Spleen (tissue), 11 donors: ENCODE data around the gene EMX2. TPM values are rescaled to one million over a fixed set of nuclear protein-coding genes. Genes with fewer than 3 reads are reported as not detected.

Source experiments
- DNase-seq: peaks from one replicate; pipeline ENCODE4 v3.0.0-alpha.2; 2020
- H3K27ac ChIP-seq, 8 donors: fragments of 200-600 bp; sonication (generic) in 7 of 8; 1 replicate in 4 of 8; 2 replicates in 4 of 8; pipeline versions ENCODE4 v1.5.0 to v1.8.0; 2016 to 2021; ENCODE audit warnings: inconsistent platforms in 4 of 8, mild to moderate bottlenecking in 4 of 8, moderate library complexity in 1 of 8
- H3K27me3 ChIP-seq, 7 donors: fragments of 200-600 bp; sonication (generic) in 6 of 7; replicated peaks in 1 of 7; 1 replicate in 4 of 7; 2 replicates in 3 of 7; pipeline versions ENCODE4 v1.5.0 to v1.8.0; 2016 to 2021; ENCODE audit warnings: inconsistent platforms in 3 of 7, mild to moderate bottlenecking in 1 of 7
- H3K36me3 ChIP-seq, 6 donors: fragments of 200-600 bp; sonication (generic) in 5 of 6; 1 replicate in 4 of 6; 2 replicates in 2 of 6; pipeline versions ENCODE4 v1.5.0 to v1.8.0; 2016 to 2021; ENCODE audit warnings: inconsistent platforms in 2 of 6
- H3K4me1 ChIP-seq, 6 donors: fragments of 200-600 bp; sonication (generic) in 5 of 6; 1 replicate in 3 of 6; 2 replicates in 3 of 6; pipeline versions ENCODE4 v1.5.0 to v1.8.0; 2016 to 2021; ENCODE audit warnings: inconsistent platforms in 3 of 6
- H3K4me3 ChIP-seq, 8 donors: fragments of 200-600 bp; sonication (generic) in 7 of 8; 1 replicate in 4 of 8; 2 replicates in 4 of 8; pipeline versions ENCODE4 v1.5.0 to v1.8.0; 2016 to 2021; ENCODE audit warnings: inconsistent platforms in 4 of 8, mild to moderate bottlenecking in 4 of 8, moderate library complexity in 2 of 8
- H3K9me3 ChIP-seq, 8 donors: fragments of 200-600 bp; sonication (generic) in 7 of 8; 1 replicate in 4 of 8; 2 replicates in 4 of 8; pipeline versions ENCODE4 v1.5.0 to v1.8.0; 2016 to 2021; ENCODE audit warnings: inconsistent platforms in 4 of 8
- CTCF ChIP-seq, 11 experiments: fragments of 200-600 bp in 7 of 11; fragments of 450-650 bp in 4 of 11; sonication (generic) in 4 of 11; IDR thresholded peaks in 8 of 11; conservative IDR thresholded peaks in 3 of 11; 1 replicate in 7 of 11; 2 replicates in 4 of 11; pipeline versions ENCODE4 v1.4.0 to v1.8.0; 2016 to 2021; ENCODE audit warnings: antibody characterized with exemption in 11 of 11, inconsistent platforms in 4 of 11, mild to moderate bottlenecking in 1 of 11
- POLR2A ChIP-seq, 3 donors: fragments of 450-650 bp; IDR thresholded peaks; one replicate each; pipeline ENCODE4 v1.5.1; 2017; ENCODE audit warnings: antibody characterized with exemption in 3 of 3, mild to moderate bottlenecking in 1 of 3
- POLR2AphosphoS5 ChIP-seq, 3 donors: sonication (generic); formaldehyde crosslinking; IDR thresholded peaks; one replicate each; pipeline ENCODE4 v1.5.1; 2017; ENCODE audit warnings: antibody characterized with exemption in 3 of 3
- WGBS, 5 donors: extraction: QIAGEN DNeasy Blood & Tissue Kit in 3 of 5; methylation state at CpG; one replicate each; pipeline versions ENCODE4 v1.1.5 to v1.1.7; 2013 to 2018; 5-methylcytosine and 5-hydroxymethylcytosine counted together
- intact Hi-C: fragments of 100-400 bp; cut with DNase I; formaldehyde crosslinking; loops from one replicate; pipeline ENCODE4 v1.15.0; 2023; ENCODE audit warnings: low total_unique reads
- polyA plus RNA-seq, 3 donors: library from polyadenylated mRNA; stranded (reverse); fragments of 200-250 nt; gene quantifications; one replicate each; pipeline ENCODE4 v1.2.1, GENCODE V29; 2013
- total RNA-seq, 7 donors: library from RNA; depleted of rRNA in 3 of 7; stranded (reverse); fragments of >200 nt in 3 of 7; fragmentation: NEBNext Ultra II Directional in 4 of 7; extraction: Animal tissue kit (Norgen Biotek cat#: 25700) in 4 of 7; gene quantifications; one replicate each; pipeline versions ENCODE4 v1.1.0 to v1.2.1, GENCODE V29; 2016 to 2021
- donor health status: healthy with polysubstance abuse.
- donor health status: DM: no; HTN: no; CAD: no; lungs with moderate emphysema.
- donor health status: DM: no; HTN: no; CAD: no.
- donor health status: Bipolar disorder and iron deficiency.
- donor health status: healthy.
- donor health status: DM: no; HTN: no; CAD: no.
- donor health status: DM: yes; HTN: yes; CAD: no.

Gene EMX2
- total and polyA plus RNA-seq, 10 donors, result 0.06 TPM; not detected in 9

DNA sequence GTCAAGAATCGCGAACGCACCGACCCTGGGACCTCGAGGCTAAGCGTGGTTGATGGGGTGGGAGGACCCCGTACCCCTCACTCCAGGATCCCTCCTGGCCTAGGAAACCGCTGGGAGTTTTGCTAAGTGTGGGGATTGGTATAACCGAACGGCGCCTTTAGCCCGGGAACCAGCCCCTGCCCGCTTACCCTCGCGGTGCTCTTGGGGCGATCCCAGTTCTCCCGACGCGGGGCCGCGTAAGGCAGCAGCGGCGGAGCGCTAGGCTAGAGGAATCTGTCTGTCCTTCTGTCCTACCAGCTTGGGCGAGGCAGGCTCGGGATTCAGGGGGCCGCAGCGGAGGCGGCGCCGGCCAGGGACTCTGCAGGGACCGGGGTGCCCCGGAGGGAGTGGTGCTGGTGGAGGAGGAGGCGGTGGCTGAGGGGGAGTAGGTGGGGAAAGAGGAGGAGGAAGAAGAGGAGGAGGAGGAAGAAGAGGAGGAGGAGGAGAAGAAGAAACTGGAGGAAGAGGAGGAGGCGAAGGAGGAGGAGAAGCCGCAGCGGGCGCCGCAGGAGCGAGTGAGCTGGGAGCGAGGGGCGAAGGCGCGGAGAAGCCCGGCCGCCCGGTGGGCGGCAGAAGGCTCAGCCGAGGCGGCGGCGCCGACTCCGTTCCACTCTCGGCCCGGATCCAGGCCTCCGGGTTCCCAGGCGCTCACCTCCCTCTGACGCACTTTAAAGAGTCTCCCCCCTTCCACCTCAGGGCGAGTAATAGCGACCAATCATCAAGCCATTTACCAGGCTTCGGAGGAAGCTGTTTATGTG lies 439 bp upstream of the EMX2 start:
- DNase-seq, result no peak

DNA sequence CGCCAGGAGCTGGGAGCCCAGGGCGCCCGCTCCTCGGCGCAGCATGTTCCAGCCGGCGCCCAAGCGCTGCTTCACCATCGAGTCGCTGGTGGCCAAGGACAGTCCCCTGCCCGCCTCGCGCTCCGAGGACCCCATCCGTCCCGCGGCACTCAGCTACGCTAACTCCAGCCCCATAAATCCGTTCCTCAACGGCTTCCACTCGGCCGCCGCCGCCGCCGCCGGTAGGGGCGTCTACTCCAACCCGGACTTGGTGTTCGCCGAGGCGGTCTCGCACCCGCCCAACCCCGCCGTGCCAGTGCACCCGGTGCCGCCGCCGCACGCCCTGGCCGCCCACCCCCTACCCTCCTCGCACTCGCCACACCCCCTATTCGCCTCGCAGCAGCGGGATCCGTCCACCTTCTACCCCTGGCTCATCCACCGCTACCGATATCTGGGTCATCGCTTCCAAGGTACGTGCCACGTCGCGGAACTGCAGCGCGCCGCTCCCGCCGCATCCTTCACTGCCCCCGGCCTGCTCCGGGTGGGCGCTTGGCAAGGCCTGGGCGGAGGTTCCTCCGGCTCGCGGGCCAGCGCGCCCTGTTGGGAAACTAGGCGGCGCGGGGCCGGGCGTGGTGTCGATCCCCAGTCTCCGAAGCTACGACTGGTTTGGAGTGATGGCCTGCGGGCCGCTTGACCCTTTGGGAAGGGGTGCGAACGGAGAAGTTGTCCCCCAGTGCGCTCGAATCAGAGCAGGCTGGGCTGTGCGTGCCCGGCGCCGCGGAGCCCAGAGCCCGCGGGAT lies 868 bp downstream of the EMX2 start:
- DNase-seq, result peak; percentile 73
- Histone ChIP-seq H3K27ac (no peak overlapping the region), H3K36me3 (no peaks in the 10 kb centered on the region), H3K9me3 (no peaks in the 10 kb centered on the region), H3K27me3 (peaks cover 25 to 100% (median 100%) of the 10 kb centered on the region in 7 donors), H3K4me3 (peak overlapping the region in 7 of 8 donors; percentile 13 to 56 (median 24)), H3K4me1 (peaks cover 17 to 76% (median 58%) of the 10 kb centered on the region in 6 donors)
- 2 to 9% (median 4%) methylated on average over 38 to 90 of the region's 90 CpGs for WGBS, 5 donors
- TF ChIP-seq POLR2AphosphoS5 (IDR thresholded peaks at IDR 0.05) (peak in 1 of 3 donors; percentile 38), CTCF (IDR thresholded peaks at IDR 0.05 in 8 of 11, conservative IDR thresholded peaks at IDR 0.05 in 3 of 11) (no peak)
- intact Hi-C loops, result loop anchor here (10.0 kb wide), 1 partner anchor 141 kb away; no protein-coding TSS in a partner anchor

More for the DNA sequence above, 439 bp upstream of the EMX2 start:
- Histone ChIP-seq H3K36me3 (no peaks in the 10 kb centered on the region), H3K27ac (no peak overlapping the region), H3K9me3 (no peaks in the 10 kb centered on the region), H3K27me3 (peaks cover 28 to 100% (median 100%) of the 10 kb centered on the region in 7 donors), H3K4me3 (peak overlapping the region in 1 of 8 donors; percentile 22), H3K4me1 (peaks cover 17 to 75% (median 60%) of the 10 kb centered on the region in 6 donors)
- WGBS, 5 donors, result 2 to 12% (median 5%) methylated on average over 55 to 62 of the region's 62 CpGs
- TF ChIP-seq POLR2A (IDR thresholded peaks at IDR 0.05) (no peak), POLR2AphosphoS5 (IDR thresholded peaks at IDR 0.05) (peak in 1 of 3 donors; percentile 27)
- intact Hi-C loops, result loop anchor here (10.0 kb wide), 1 partner anchor 143 kb away; no protein-coding TSS in a partner anchor

GRCh38 chr10:117544004-117544701 lies 1.6 kb downstream of the EMX2 start:
- H3K9me3 ChIP-seq, result no peaks in the 10 kb centered on the region
- 3 to 7% (median 4%) methylated on average over 41 of the region's 41 CpGs for whole genome bisulfite sequencing, 5 donors
- no peak for DNase-seq
- intact Hi-C loops, result loop anchor here (10.0 kb wide), 1 partner anchor 141 kb away; no protein-coding TSS in a partner anchor
- TF ChIP-seq POLR2A (IDR thresholded peaks at IDR 0.05) (no peak), CTCF (IDR thresholded peaks at IDR 0.05 in 8 of 11, conservative IDR thresholded peaks at IDR 0.05 in 3 of 11) (no peak)
- peaks cover 25 to 100% (median 100%) of the 10 kb centered on the region in 7 donors for H3K27me3 ChIP-seq
- no peak overlapping the region for H3K27ac ChIP-seq
- H3K4me1 ChIP-seq, result peaks cover 17 to 78% (median 58%) of the 10 kb centered on the region in 6 donors
- H3K4me3 ChIP-seq, result peak overlapping the region in 7 of 8 donors; percentile 13 to 56 (median 24)
- no peaks in the 10 kb centered on the region for H3K36me3 ChIP-seq

- Histone ChIP-seq H3K9me3 (no peaks in the 10 kb centered on the region), H3K36me3 (no peaks in the 10 kb centered on the region), H3K4me3 (peak overlapping the region in 7 of 8 donors; percentile 0 to 56 (median 13)), H3K27me3 (peaks cover 22 to 100% (median 100%) of the 10 kb centered on the region in 7 donors), H3K4me1 (peaks cover 17 to 78% (median 58%) of the 10 kb centered on the region in 6 donors), H3K27ac (no peak overlapping the region)
- no peak for DNase-seq
- WGBS, 5 donors, result 4 to 10% (median 6%) methylated on average over 29 of the region's 29 CpGs
- intact Hi-C loops, result loop anchor here (10.0 kb wide), 1 partner anchor 140 kb away; no protein-coding TSS in a partner anchor
- no peak for TF ChIP-seq CTCF (IDR thresholded peaks at IDR 0.05 in 8 of 11, conservative IDR thresholded peaks at IDR 0.05 in 3 of 11)
- no peak for TF ChIP-seq POLR2A (IDR thresholded peaks at IDR 0.05)
These were observed 2.2 kb downstream of the EMX2 start for GRCh38 chr10:117544711-117545140.
